Activated naive CD4-positive, alpha-beta T cell treated with anti-CD3 and anti-CD28 coated beads, Interleukin-2, amount 50 U/mL, for 72 hours (primary cell): ENCODE data around the gene SP2. TPM values are rescaled to one million over a fixed set of nuclear protein-coding genes. Genes with fewer than 3 reads are reported as not detected.

Source experiments
- ATAC-seq, 2 donors: fragments of 150-1000 bp; cut with Tn5 transposase; 2 replicates each; pipeline ENCODE4 v1.10.0; 2021; ENCODE audit warnings: mild to moderate bottlenecking in 2 of 2, moderate library complexity in 2 of 2
- DNase-seq, 2 donors: peaks; one replicate each; pipeline ENCODE4 v3.0.0; 2021 to 2022; ENCODE audit warnings: low spot score in 2 of 2
- H3K27ac Mint-ChIP-seq, 2 donors: one replicate each; pipeline ENCODE4 v1.8.0; 2022; ENCODE audit warnings: mild to moderate bottlenecking in 2 of 2, mixed read lengths in 2 of 2
- H3K36me3 Mint-ChIP-seq, 2 donors: one replicate each; pipeline ENCODE4 v1.8.0; 2022; ENCODE audit warnings: mixed read lengths in 2 of 2
- H3K9me3 Mint-ChIP-seq, 2 donors: one replicate each; pipeline ENCODE4 v1.8.0; 2022; ENCODE audit warnings: mixed read lengths in 2 of 2
- total RNA-seq, 2 donors: library from RNA; stranded (reverse); gene quantifications; one replicate each; pipeline ENCODE4 v1.2.3, GENCODE V29; 2022

The SP2 gene
- total RNA-seq, 2 donors from 2014 or later: 16.4 to 28.9 TPM

- Mint-ChIP-seq H3K9me3 (no peaks in the 10 kb centered on the region), H3K36me3 (peaks cover 0 to 5% of the 10 kb centered on the region in 2 donors), H3K27ac (no peak overlapping the region)
- ATAC-seq: no peak
- DNase-seq: no peak
These were observed 71.7 kb downstream of the SP2 start for GRCh38 chr17:47967607-47968252.

GRCh38 chr17:47968836-47969235, 72.8 kb downstream of the SP2 start:
- Mint-ChIP-seq H3K36me3 (peaks cover 0 to 7% of the 10 kb centered on the region in 2 donors), H3K9me3 (no peaks in the 10 kb centered on the region), H3K27ac (no peak overlapping the region)
- DNase-seq (no peak), ATAC-seq (no peak)

- H3K36me3 Mint-ChIP-seq: peaks cover 0 to 12% of the 10 kb centered on the region in 2 donors
- no peaks in the 10 kb centered on the region for H3K9me3 Mint-ChIP-seq
- ATAC-seq: peak in 1 of 2 donors; percentile 12
- H3K27ac Mint-ChIP-seq: peak overlapping the region; percentile 91 to 94
- no peak for DNase-seq
These were observed 74.1 kb downstream of the SP2 start for GRCh38 chr17:47969930-47970724.

GRCh38 chr17:47970725-47971499, 74.9 kb downstream of the SP2 start, which contains the start of gene CDK5RAP3:
CDK5RAP3 (plus strand) TSS chr17:47971113; CDS start chr17:47971147, 34 bp downstream.
- Mint-ChIP-seq H3K9me3 (no peaks in the 10 kb centered on the region), H3K36me3 (peaks cover 7 to 18% of the 10 kb centered on the region in 2 donors)
- ATAC-seq: peak; percentile 96 to 99

GRCh38 chr17:47973541-47973940, 77.5 kb downstream of the SP2 start:
- H3K9me3 Mint-ChIP-seq: no peaks in the 10 kb centered on the region
- peaks cover 7 to 18% of the 10 kb centered on the region in 2 donors for H3K36me3 Mint-ChIP-seq
- H3K27ac Mint-ChIP-seq: no peak overlapping the region
- ATAC-seq: no peak
- no peak for DNase-seq

More at GRCh38 chr17:47970725-47971499, 74.9 kb downstream of the SP2 start, which contains the start of gene CDK5RAP3:
- peak within 1 kb of the TSS; percentile 94 to 98 for H3K27ac Mint-ChIP-seq
- peak; percentile 100 for DNase-seq

- H3K27ac Mint-ChIP-seq: peak overlapping the region in 1 of 2 donors; percentile 36
- no peaks in the 10 kb centered on the region for H3K9me3 Mint-ChIP-seq
- peaks cover 7 to 25% of the 10 kb centered on the region in 2 donors for H3K36me3 Mint-ChIP-seq
- ATAC-seq (no peak), DNase-seq (no peak)
These were observed 79.3 kb downstream of the SP2 start for GRCh38 chr17:47975189-47975822.

- ATAC-seq (no peak), DNase-seq (no peak)
- Mint-ChIP-seq H3K27ac (peak overlapping the region in 1 of 2 donors; percentile 36), H3K36me3 (peaks cover 7 to 25% of the 10 kb centered on the region in 2 donors), H3K9me3 (no peaks in the 10 kb centered on the region)
These were observed 79.8 kb downstream of the SP2 start for GRCh38 chr17:47975823-47976205.

- no peak overlapping the region for H3K27ac Mint-ChIP-seq
- DNase-seq (peak in 1 of 2 donors; percentile 45), ATAC-seq (peak; percentile 41 to 73)
- peaks cover 7 to 19% of the 10 kb centered on the region in 2 donors for H3K36me3 Mint-ChIP-seq
- no peaks in the 10 kb centered on the region for H3K9me3 Mint-ChIP-seq
These were observed 82.3 kb downstream of the SP2 start for GRCh38 chr17:47978324-47978723.

Other genes starting within 250 kb of the SP2 start
- 100 to 1,000 TPM; 560 to 601 TPM for gene KPNB1, start 246.3 kb upstream of the SP2 start, total RNA-seq
- gene TBKBP1, start 202.1 kb upstream of the SP2 start, total RNA-seq: 10 to 100 TPM; 15.4 to 21.4 TPM
- 10 to 100 TPM; 39.6 to 73.5 TPM for gene TBX21, start 163.0 kb upstream of the SP2 start, total RNA-seq
- 10 to 100 TPM; 23.7 to 29.9 TPM for gene OSBPL7, start 74.4 kb upstream of the SP2 start, total RNA-seq
- 10 to 100 TPM; 68.7 to 84.1 TPM for gene MRPL10, start 64.7 kb upstream of the SP2 start, total RNA-seq
- under 1 TPM; 0.46 to 0.60 TPM for gene LRRC46, start 64.6 kb upstream of the SP2 start, total RNA-seq
- gene SCRN2, start 55.0 kb upstream of the SP2 start, total RNA-seq: 10 to 100 TPM; 30.9 to 34.8 TPM
- under 1 TPM; 0.16 to 0.23 TPM for gene SP6, start 45.1 kb upstream of the SP2 start, total RNA-seq
- 10 to 100 TPM; 38.3 to 40.0 TPM for gene PNPO, start 45.3 kb downstream of the SP2 start, total RNA-seq
- gene PRR15L, start 61.6 kb downstream of the SP2 start, total RNA-seq: not detected
- 100 to 1,000 TPM; 185 to 221 TPM for gene CDK5RAP3, start 74.9 kb downstream of the SP2 start, total RNA-seq
- 1 to 10 TPM; 1.3 to 3.6 TPM for gene COPZ2, start 141.6 kb downstream of the SP2 start, total RNA-seq
- 10 to 100 TPM; 81.9 to 92.5 TPM for gene NFE2L1, start 152.1 kb downstream of the SP2 start, total RNA-seq
- 10 to 100 TPM; 29.1 to 66.5 TPM for gene CBX1, start 205.2 kb downstream of the SP2 start, total RNA-seq
- gene SNX11, start 211.5 kb downstream of the SP2 start, total RNA-seq: 10 to 100 TPM; 15.4 to 24.5 TPM